MCF 10A (cell line): ENCODE measurements around the gene ETF1. TPM values are rescaled to one million over a fixed set of nuclear protein-coding genes. Genes with fewer than 3 reads are reported as not detected.
A peak's percentile ranks its signal among the peaks of the same experiment; 100 is the strongest.

Experiments
- BruUV-seq: library from RNA; stranded (reverse); fragments of 400-500 nt; replicated peaks from 2 replicates; lab custom pipeline; 2021; lab: Mats Ljungman, UMichigan
- CTCF ChIA-PET: fragments of 300-600 bp; sonication (Branson Sonifier 250); formaldehyde crosslinking; extraction: SDS; loops from one replicate; lab custom pipeline; 2021; ENCODE audit warnings: antibody characterized with exemption, inconsistent platforms; lab: Yijun Ruan, JAX
- POLR2A ChIA-PET: fragments of 300-600, 350-650 bp; sonication (Branson Sonifier 250); formaldehyde crosslinking; extraction: SDS; loops from one replicate; lab custom pipeline; 2020; ENCODE audit warnings: antibody characterized with exemption, inconsistent platforms; lab: Yijun Ruan, JAX
- DNase-seq: peaks from one replicate; pipeline ENCODE4 v3.0.0-alpha.2; 2018; ENCODE audit not compliant: unreplicated experiment
- H3K27ac Mint-ChIP-seq: one replicate; pipeline ENCODE4 v1.8.0; 2022; ENCODE audit warnings: mild to moderate bottlenecking, low read depth, mixed read lengths; ENCODE audit not compliant: unreplicated experiment
- H3K27me3 Mint-ChIP-seq: one replicate; pipeline ENCODE4 v1.8.0; 2022; ENCODE audit warnings: mixed read lengths; ENCODE audit not compliant: insufficient read depth, unreplicated experiment
- H3K36me3 Mint-ChIP-seq: one replicate; pipeline ENCODE4 v1.8.0; 2022; ENCODE audit warnings: mild to moderate bottlenecking, moderate library complexity, mixed read lengths; ENCODE audit not compliant: insufficient read depth, unreplicated experiment
- H3K4me1 Mint-ChIP-seq: one replicate; pipeline ENCODE4 v1.8.0; 2022; ENCODE audit warnings: mixed read lengths; ENCODE audit not compliant: insufficient read depth, unreplicated experiment
- H3K4me3 Mint-ChIP-seq: one replicate; pipeline ENCODE4 v1.8.0; 2022; ENCODE audit warnings: mild to moderate bottlenecking, moderate library complexity, mixed read lengths; ENCODE audit not compliant: unreplicated experiment
- H3K9me3 Mint-ChIP-seq: one replicate; pipeline ENCODE4 v1.8.0; 2022; ENCODE audit warnings: mixed read lengths; ENCODE audit not compliant: unreplicated experiment
- intact Hi-C: fragments of 100-400 bp; cut with micrococcal nuclease; formaldehyde crosslinking; loops from 2 replicates; pipeline ENCODE4 v1.14.1; 2022
- total RNA-seq: library from RNA; stranded (reverse); gene quantifications from 2 replicates; pipeline ENCODE4 v1.2.3, GENCODE V29; 2022
- TF ChIP-seq, protein P1 (sequence below): fragments of 200-600 bp; IDR thresholded peaks from one replicate; pipeline ENCODE4 v1.8.0; 2022; ENCODE audit warnings: antibody characterized with exemption, mild to moderate bottlenecking; ENCODE audit not compliant: unreplicated experiment

ETF1 gene
- total RNA-seq, 1 experiment from 2014 or later, result 349 TPM

DNA sequence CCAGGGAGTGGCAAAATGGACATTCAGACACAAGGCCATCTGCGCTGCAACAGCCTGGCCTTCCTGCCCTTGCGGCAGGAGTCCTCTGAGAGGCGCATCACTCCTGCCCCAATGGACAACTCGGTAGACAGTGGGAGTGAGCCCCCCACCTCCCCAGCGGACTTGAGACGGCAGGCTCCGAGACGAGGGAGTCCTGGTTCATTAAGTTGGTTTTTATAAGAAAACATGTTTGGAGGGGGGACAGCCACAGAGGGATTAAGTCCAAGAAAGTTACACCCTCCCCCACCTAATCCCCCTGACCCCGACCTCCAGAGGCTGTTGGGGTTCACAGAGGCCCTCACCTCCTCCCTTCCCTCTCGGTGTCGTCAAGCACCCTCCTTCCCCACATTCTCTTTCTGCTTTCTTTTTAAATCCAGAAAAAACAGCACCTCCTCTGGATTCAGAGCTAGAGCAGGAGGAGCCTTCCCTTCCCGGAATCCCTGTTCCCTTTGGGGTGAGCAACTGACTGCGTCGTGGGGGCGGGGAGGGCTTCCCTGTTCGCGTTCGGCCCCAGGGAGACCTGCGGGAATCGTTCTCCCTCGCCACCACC, 79.5 kb downstream of the ETF1 start:
- Mint-ChIP-seq H3K4me1 (peaks cover 41% of the 10 kb centered on the region), H3K9me3 (no peaks in the 10 kb centered on the region), H3K27ac (peak overlapping the region; percentile 93), H3K27me3 (peaks cover 20% of the 10 kb centered on the region), H3K4me3 (peak overlapping the region; percentile 78), H3K36me3 (peaks cover 46% of the 10 kb centered on the region)
- intact Hi-C loops, result loop anchor here (1.0 to 5.0 kb wide), 4 partner anchors 40 to 799 kb away; partner anchors contain the start of gene ETF1
- no TSS peak for BruUV-seq
- CTCF ChIA-PET, result interaction anchor here (0.6 to 11.4 kb wide), 18 partner anchors 13 to 385 kb away, joined by 3 to 268 read pairs (median 12); partner anchors contain the start of genes ETF1 and KDM3B
- TF ChIP-seq, protein P1, sequence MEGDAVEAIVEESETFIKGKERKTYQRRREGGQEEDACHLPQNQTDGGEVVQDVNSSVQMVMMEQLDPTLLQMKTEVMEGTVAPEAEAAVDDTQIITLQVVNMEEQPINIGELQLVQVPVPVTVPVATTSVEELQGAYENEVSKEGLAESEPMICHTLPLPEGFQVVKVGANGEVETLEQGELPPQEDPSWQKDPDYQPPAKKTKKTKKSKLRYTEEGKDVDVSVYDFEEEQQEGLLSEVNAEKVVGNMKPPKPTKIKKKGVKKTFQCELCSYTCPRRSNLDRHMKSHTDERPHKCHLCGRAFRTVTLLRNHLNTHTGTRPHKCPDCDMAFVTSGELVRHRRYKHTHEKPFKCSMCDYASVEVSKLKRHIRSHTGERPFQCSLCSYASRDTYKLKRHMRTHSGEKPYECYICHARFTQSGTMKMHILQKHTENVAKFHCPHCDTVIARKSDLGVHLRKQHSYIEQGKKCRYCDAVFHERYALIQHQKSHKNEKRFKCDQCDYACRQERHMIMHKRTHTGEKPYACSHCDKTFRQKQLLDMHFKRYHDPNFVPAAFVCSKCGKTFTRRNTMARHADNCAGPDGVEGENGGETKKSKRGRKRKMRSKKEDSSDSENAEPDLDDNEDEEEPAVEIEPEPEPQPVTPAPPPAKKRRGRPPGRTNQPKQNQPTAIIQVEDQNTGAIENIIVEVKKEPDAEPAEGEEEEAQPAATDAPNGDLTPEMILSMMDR, result no peak
- POLR2A ChIA-PET, result interaction anchor here (0.6 to 15.2 kb wide), 16 partner anchors 13 to 285 kb away, joined by 3 to 626 read pairs (median 20); partner anchors contain the start of genes BRD8, ETF1, HSPA9 and KIF20A
- DNase-seq, result no peak

DNA sequence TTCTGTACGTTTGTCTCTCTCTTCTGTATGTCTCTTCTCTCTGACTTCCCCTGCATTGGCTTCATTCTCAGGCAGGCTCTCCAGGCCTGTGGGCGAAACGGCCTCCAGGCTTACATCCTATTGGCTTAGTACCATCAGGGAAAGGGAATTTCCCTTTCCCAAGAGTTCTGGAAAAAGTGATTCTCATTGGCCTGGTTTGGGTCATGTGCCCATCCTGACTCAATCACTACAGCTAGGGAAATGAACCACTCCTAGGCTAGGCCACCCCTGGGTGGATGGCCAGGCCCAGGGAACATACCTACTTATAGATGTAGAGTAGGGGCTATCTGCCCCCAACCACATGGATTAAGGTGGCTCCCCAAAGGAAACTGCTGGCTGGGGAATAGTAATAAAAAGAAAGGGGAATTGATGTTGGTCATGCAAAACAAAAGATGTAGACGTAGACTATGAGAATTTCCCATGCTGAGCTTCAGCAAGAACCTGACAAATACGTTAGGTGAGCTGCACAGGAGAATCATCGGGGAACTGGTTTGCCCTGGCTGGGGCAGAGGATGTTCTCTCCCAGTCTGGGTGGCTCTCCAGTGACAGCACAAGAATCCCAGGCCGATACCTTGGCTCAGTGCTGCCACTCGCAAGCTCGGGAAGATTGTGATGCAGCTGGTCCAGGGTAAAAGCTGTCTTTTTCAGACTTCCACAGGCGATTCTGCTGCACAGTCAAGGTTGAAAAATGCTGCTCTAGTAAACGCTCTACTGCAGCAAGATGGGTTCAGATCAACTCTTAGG, 81.5 kb downstream of the ETF1 start:
- ChIA-PET CTCF (interaction anchor here (0.5 to 11.4 kb wide), 15 partner anchors 11 to 885 kb away, joined by 3 to 268 read pairs (median 4); partner anchors contain the start of gene ETF1), POLR2A (interaction anchor here (0.6 to 15.2 kb wide), 17 partner anchors 9 to 318 kb away, joined by 3 to 626 read pairs (median 4); partner anchors contain the start of genes BRD8, ETF1 and KIF20A)
- peaks cover 21% of the 10 kb centered on the region for H3K4me1 Mint-ChIP-seq
- intact Hi-C loops, result loop anchor here (5.0 kb wide), 1 partner anchor 801 kb away; no protein-coding TSS in a partner anchor
- no peaks in the 10 kb centered on the region for H3K9me3 Mint-ChIP-seq
- H3K27me3 Mint-ChIP-seq, result peaks cover 2% of the 10 kb centered on the region
- peaks cover 27% of the 10 kb centered on the region for H3K36me3 Mint-ChIP-seq
- H3K4me3 Mint-ChIP-seq, result no peak overlapping the region
- TF ChIP-seq, protein P1, result no peak
- BruUV-seq, result no TSS peak
- peak overlapping the region; percentile 28 for H3K27ac Mint-ChIP-seq
- peak; percentile 94 for DNase-seq

DNA sequence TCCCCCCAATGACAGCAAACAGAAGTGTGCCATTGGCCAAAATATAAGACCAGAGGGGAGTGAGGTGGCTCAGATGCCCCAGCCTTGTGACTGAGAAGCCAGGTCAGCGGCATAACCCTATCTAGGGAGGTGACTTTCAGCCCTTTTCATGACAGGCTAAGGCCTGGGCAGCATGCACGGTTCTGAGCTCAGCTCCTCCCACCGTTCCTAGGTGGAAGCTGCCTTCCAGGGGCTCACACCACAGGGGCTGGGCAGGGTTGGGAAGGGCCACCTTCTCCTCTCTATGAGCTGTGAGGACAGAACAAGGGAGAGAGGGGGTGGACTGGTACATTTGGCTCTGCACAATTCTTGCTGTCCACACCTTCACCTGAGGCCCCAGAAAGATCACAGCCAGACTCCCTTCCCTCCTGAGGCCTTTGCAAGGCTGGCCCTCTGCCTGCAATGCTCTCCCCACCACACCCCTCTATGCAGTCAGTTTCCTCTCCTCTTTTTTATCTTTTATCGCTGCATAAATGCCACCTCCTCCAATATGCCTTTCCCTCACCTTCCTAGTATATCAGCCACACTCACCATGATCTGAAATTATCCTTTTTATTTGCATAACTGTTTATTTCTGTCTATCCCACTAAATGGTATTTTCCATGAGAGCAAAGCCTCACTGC, 82.9 kb downstream of the ETF1 start:
- intact Hi-C loops, result loop anchor here (5.0 kb wide), 1 partner anchor 802 kb away; no protein-coding TSS in a partner anchor
- Mint-ChIP-seq H3K4me1 (peaks cover 20% of the 10 kb centered on the region), H3K36me3 (peaks cover 13% of the 10 kb centered on the region), H3K4me3 (no peak overlapping the region), H3K9me3 (no peaks in the 10 kb centered on the region), H3K27ac (no peak overlapping the region), H3K27me3 (no peaks in the 10 kb centered on the region)
- TF ChIP-seq, protein P1, result no peak
- ChIA-PET CTCF (interaction anchor here (7.1 to 11.4 kb wide), 4 partner anchors 10 to 89 kb away, joined by 66 to 268 read pairs (median 149); no protein-coding TSS in a partner anchor), POLR2A (interaction anchor here (0.8 to 15.2 kb wide), 8 partner anchors 10 to 106 kb away, joined by 3 to 626 read pairs (median 4); partner anchors contain the start of gene ETF1)
- DNase-seq, result no peak
- BruUV-seq, result no TSS peak
